HL-60 (cell line): ENCODE results near the gene NLGN1.

ENCODE experiments used
- CTCF ChIP-seq: IDR thresholded peaks from one replicate; pipeline ENCODE4 v1.5.1; 2011; ENCODE audit warnings: low read length, control low read depth, inconsistent platforms; ENCODE audit not compliant: insufficient read depth
- POLR2AphosphoS5 ChIP-seq: IDR thresholded peaks from 2 replicates; pipeline ENCODE4 v1.6.1; 2012; ENCODE audit warnings: low read depth

DNA sequence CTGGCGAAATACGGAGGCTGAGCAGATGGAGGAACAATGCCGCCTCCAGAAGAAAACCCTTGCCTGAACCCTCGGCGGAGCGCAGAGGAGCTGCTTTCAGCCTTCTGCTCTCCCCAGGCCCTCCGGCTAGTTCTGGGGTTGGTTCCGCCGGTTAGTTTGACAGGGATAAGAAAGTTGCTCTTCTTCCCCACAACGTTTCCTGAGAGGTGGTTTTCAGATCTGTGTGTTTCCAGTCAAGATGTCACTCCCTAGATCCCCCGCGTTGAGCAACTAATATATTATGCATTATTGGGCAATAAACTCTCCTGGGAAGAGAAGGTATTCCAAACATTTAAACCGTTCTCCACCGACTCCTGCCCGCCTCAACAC lies 551 bp downstream of the NLGN1 start:
- no peak for TF ChIP-seq CTCF
- no peak for TF ChIP-seq POLR2AphosphoS5
